Thoracic aorta (tissue), 2 donors: Measurements from ENCODE around the gene SAP30BP. TPM values are rescaled to one million over a fixed set of nuclear protein-coding genes. Genes with fewer than 3 reads are reported as not detected.

ENCODE experiments used
- ATAC-seq: fragments of 150-250 bp; one replicate; pipeline ENCODE4 v1.8.0; 2017; ENCODE audit warnings: low read depth; ENCODE audit not compliant: insufficient number of reproducible peaks, low FRiP score
- DNase-seq: peaks from one replicate; pipeline ENCODE4 v3.0.0-alpha.2; 2020; ENCODE audit warnings: low spot score
- H3K27ac ChIP-seq, 2 donors: fragments of 200-600 bp; sonication (generic); 1 replicate in 1 of 2; 2 replicates in 1 of 2; pipeline ENCODE4 v1.5.1; 2016; ENCODE audit warnings: mild to moderate bottlenecking in 2 of 2, moderate library complexity in 2 of 2
- H3K27me3 ChIP-seq: fragments of 200-600 bp; sonication (generic); replicated peaks from 2 replicates; pipeline ENCODE4 v1.6.0; 2016; ENCODE audit warnings: mild to moderate bottlenecking; ENCODE audit not compliant: insufficient read depth
- H3K36me3 ChIP-seq: fragments of 200-600 bp; sonication (generic); one replicate; pipeline ENCODE4 v1.5.1; 2016
- H3K4me1 ChIP-seq, 2 donors: fragments of 200-600 bp; sonication (generic); 1 replicate in 1 of 2; 2 replicates in 1 of 2; pipeline versions ENCODE4 v1.5.1 to v1.6.0; 2016; ENCODE audit warnings: low read depth in 2 of 2, mild to moderate bottlenecking in 1 of 2; ENCODE audit not compliant: control insufficient read depth in 1 of 2
- H3K4me3 ChIP-seq: fragments of 200-600 bp; sonication (generic); 2 replicates; pipeline ENCODE4 v1.5.1; 2016; ENCODE audit warnings: mild to moderate bottlenecking
- H3K9me3 ChIP-seq: fragments of 200-600 bp; sonication (generic); 2 replicates; pipeline ENCODE4 v1.5.1; 2016
- CTCF ChIP-seq: fragments of 200-600 bp; sonication (generic); IDR thresholded peaks from one replicate; pipeline ENCODE4 v1.5.1; 2019; ENCODE audit warnings: antibody characterized with exemption
- total RNA-seq, 2 donors: library from RNA; depleted of rRNA; stranded (reverse); fragments of >200 nt; gene quantifications; one replicate each; pipeline versions ENCODE4 v1.1.0 to v1.2.3, GENCODE V29; 2016

Gene SAP30BP
- total RNA-seq, 2 donors from 2014 or later, result 65.1 to 70.4 TPM

GRCh38 chr17:75720656-75721462 is 53.7 kb downstream of the SAP30BP start, which contains the start of gene ITGB4:
ITGB4 (plus strand) TSS chr17:75721459; CDS start chr17:75724704, 3,245 bp downstream.
- no peaks in the 10 kb centered on the region for H3K9me3 ChIP-seq
- peaks cover 0 to 5% of the 10 kb centered on the region in 2 donors for H3K4me1 ChIP-seq
- peaks cover 9% of the 10 kb centered on the region for H3K27me3 ChIP-seq
- H3K4me3 ChIP-seq, result peak within 1 kb of the TSS; percentile 58
- peak within 1 kb of the TSS in 1 of 2 donors; percentile 38 for H3K27ac ChIP-seq
- no peaks in the 10 kb centered on the region for H3K36me3 ChIP-seq
- no peak for ATAC-seq
- no peak for DNase-seq
- TF ChIP-seq CTCF, result no peak

- no peak for ATAC-seq
- no peaks in the 10 kb centered on the region for H3K9me3 ChIP-seq
- no peak overlapping the region for H3K27ac ChIP-seq
- peaks cover 0 to 5% of the 10 kb centered on the region in 2 donors for H3K4me1 ChIP-seq
- H3K36me3 ChIP-seq, result no peaks in the 10 kb centered on the region
- DNase-seq, result no peak
- peak overlapping the region; percentile 58 for H3K4me3 ChIP-seq
- H3K27me3 ChIP-seq, result peaks cover 9% of the 10 kb centered on the region
- TF ChIP-seq CTCF, result no peak
Measured at GRCh38 chr17:75721463-75722011, 54.4 kb downstream of the SAP30BP start.

- Histone ChIP-seq H3K27me3 (peaks cover 9% of the 10 kb centered on the region), H3K9me3 (no peaks in the 10 kb centered on the region), H3K36me3 (no peaks in the 10 kb centered on the region), H3K27ac (peak overlapping the region in 1 of 2 donors; percentile 38), H3K4me3 (peak overlapping the region; percentile 58), H3K4me1 (peaks cover 0 to 5% of the 10 kb centered on the region in 2 donors)
- no peak for DNase-seq
- ATAC-seq, result no peak
- TF ChIP-seq CTCF, result no peak
Measured at GRCh38 chr17:75722076-75722475, 54.9 kb downstream of the SAP30BP start.

- H3K27ac ChIP-seq, result no peak overlapping the region
- H3K36me3 ChIP-seq, result no peaks in the 10 kb centered on the region
- no peaks in the 10 kb centered on the region for H3K9me3 ChIP-seq
- H3K27me3 ChIP-seq, result peaks cover 9% of the 10 kb centered on the region
- H3K4me3 ChIP-seq, result peak overlapping the region; percentile 58
- no peak for TF ChIP-seq CTCF
- H3K4me1 ChIP-seq, result peaks cover 0 to 5% of the 10 kb centered on the region in 2 donors
- ATAC-seq (no peak), DNase-seq (no peak)
Measured at GRCh38 chr17:75722542-75723095, 55.5 kb downstream of the SAP30BP start.
